AG09309 (cell line): ENCODE results near the gene ZDHHC4.

Experiments
- DNase-seq: peaks from one replicate; pipeline ENCODE4 v3.0.0-alpha.2; 2010; ENCODE audit warnings: low read depth
- H3K4me3 ChIP-seq: 2 replicates; pipeline ENCODE4 v1.5.1; 2011; ENCODE audit warnings: mild to moderate bottlenecking, low read depth, low read length, moderate library complexity; ENCODE audit not compliant: control insufficient read depth
- TF ChIP-seq, protein P1 (sequence below): IDR thresholded peaks from 2 replicates; pipeline ENCODE4 v1.5.1; 2011; ENCODE audit warnings: mild to moderate bottlenecking, low read depth, low read length, inconsistent platforms; ENCODE audit not compliant: insufficient read depth, control insufficient read depth; ENCODE audit errors: missing control alignments

ZDHHC4 gene

DNA sequence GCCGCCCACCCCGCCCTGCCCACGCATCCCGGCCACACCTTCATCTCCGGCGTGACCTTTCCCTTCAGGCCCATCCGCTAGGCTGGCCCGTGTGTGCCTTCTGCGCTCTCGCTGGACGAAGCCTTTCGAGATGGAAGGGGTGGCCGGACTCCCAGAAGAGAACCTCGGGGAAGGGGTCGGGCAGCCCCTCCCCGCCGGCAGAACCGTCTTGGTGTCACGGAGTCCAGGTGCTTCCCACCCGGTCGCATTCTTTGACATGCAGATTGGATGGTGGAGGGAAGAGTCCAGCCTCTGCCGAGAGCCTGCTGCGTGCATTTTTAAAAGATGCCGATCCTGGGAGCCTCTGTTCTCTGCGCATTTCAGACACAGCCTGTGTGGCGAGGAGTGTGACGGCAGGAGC, 30.8 kb downstream of the ZDHHC4 start:
- TF ChIP-seq, protein P1, sequence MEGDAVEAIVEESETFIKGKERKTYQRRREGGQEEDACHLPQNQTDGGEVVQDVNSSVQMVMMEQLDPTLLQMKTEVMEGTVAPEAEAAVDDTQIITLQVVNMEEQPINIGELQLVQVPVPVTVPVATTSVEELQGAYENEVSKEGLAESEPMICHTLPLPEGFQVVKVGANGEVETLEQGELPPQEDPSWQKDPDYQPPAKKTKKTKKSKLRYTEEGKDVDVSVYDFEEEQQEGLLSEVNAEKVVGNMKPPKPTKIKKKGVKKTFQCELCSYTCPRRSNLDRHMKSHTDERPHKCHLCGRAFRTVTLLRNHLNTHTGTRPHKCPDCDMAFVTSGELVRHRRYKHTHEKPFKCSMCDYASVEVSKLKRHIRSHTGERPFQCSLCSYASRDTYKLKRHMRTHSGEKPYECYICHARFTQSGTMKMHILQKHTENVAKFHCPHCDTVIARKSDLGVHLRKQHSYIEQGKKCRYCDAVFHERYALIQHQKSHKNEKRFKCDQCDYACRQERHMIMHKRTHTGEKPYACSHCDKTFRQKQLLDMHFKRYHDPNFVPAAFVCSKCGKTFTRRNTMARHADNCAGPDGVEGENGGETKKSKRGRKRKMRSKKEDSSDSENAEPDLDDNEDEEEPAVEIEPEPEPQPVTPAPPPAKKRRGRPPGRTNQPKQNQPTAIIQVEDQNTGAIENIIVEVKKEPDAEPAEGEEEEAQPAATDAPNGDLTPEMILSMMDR, result no peak
- H3K4me3 ChIP-seq, result no peak overlapping the region
- DNase-seq, result no peak

DNA sequence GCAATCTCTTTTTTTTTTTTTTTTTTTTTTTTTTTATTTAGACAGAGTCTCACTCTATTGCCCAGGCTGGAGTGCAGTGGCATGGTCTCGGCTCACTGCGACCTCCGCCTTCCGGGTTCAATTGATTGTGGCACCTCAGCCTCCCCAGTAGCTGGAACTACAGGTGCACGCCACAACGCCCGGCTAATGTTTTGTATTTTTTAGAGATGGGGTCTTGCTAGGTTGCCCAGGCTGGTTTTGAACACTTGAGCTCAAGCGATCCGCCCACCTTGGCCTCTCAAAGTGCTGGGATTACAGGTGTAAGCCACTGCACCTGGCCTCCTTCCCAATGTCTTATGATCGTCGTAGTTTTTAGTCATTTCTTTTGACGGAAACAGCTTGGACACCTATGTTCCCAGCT, 31.5 kb downstream of the ZDHHC4 start:
- no peak for DNase-seq
- no peak overlapping the region for H3K4me3 ChIP-seq
- TF ChIP-seq, protein P1, result no peak

- H3K4me3 ChIP-seq, result no peak overlapping the region
- no peak for DNase-seq
- TF ChIP-seq, protein P1, result no peak
Measured at GRCh38 chr7:6612819-6613218, 35.6 kb downstream of the ZDHHC4 start.

GRCh38 chr7:6613706-6614105, 36.5 kb downstream of the ZDHHC4 start:
- H3K4me3 ChIP-seq, result no peak overlapping the region
- DNase-seq, result no peak
- TF ChIP-seq, protein P1, result no peak

DNA sequence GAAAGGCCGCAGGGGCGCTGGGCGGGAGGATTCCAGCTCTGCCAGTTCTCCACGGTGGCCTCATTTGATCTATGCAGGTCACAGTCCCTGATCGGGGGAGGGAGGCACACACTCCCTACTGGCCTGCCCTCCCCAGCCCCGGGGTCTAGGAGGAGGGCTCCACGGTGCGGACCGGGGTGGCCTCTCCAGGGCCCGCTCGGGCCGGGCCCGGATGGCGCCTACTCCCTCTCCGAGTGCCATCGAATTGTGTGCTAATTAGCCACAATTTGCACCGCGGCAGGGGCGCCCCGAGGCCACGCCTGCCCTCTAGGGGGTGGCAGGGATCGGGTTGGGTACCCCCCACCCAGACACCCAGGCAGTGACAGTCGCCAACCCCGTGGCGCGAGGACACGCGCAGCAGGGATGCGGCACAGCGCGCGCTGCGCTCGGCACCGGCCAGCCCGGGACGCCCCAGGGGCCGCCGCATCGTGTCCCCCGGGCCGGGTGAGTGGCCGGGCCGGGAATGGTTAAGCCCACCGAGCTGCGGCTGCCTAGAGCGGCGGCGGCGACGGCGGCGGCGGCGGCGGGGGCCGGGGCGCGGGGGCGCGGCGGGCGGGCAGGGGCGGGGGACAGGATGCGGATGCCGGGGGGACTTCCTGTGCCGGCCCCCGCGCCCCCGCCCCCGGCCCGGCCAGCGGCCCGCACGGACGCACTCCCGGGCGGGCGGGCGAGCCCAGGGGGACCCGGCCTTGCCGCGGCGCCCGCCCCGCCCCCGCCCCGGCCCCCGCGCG, 37.9 kb downstream of the ZDHHC4 start, which contains the start of gene ZNF853:
Gene ZNF853, plus strand, starts transcription at position 658 of the 770 bp plus-strand sequence. CDS start 565 bp downstream, outside the sequence.
- H3K4me3 ChIP-seq, result peak within 1 kb of the TSS; percentile 24
- TF ChIP-seq, protein P1, result no peak
- no peak for DNase-seq

- peak overlapping the region; percentile 24 for H3K4me3 ChIP-seq
- TF ChIP-seq, protein P1, result no peak
- DNase-seq, result no peak
Measured at GRCh38 chr7:6615723-6616555, 38.7 kb downstream of the ZDHHC4 start.
